DND-41 (cell line): Measurements from ENCODE around the gene SLC22A8.

Experiments
- ATAC-seq: fragments of 200-7000 bp; cut with Tn5 transposase; 3 replicates; pipeline ENCODE4 v1.9.1; 2021; ENCODE audit warnings: low read depth; ENCODE audit not compliant: insufficient read depth
- DNase-seq: peaks from one replicate; pipeline ENCODE4 v3.0.0-alpha.2; 2020
- H2AFZ ChIP-seq: 2 replicates; pipeline ENCODE4 v1.6.0; 2012; ENCODE audit warnings: low read depth, low read length
- H3K27ac ChIP-seq: 2 replicates; pipeline ENCODE4 v1.5.1; 2012; ENCODE audit warnings: low read length, inconsistent platforms
- H3K27me3 ChIP-seq: fragments of 200-600 bp; sonication (generic); 2 replicates; pipeline ENCODE4 v1.6.0; 2012; ENCODE audit warnings: low read length, mild to moderate bottlenecking, inconsistent platforms; ENCODE audit not compliant: insufficient read depth, poor library complexity
- H3K36me3 ChIP-seq: 2 replicates; pipeline ENCODE4 v1.5.1; 2012; ENCODE audit warnings: low read length, inconsistent platforms; ENCODE audit not compliant: insufficient read depth
- H3K4me1 ChIP-seq: 2 replicates; pipeline ENCODE4 v1.5.1; 2012; ENCODE audit warnings: mild to moderate bottlenecking, low read length; ENCODE audit not compliant: insufficient read depth
- H3K4me2 ChIP-seq: 2 replicates; pipeline ENCODE4 v1.6.0; 2012; ENCODE audit warnings: mild to moderate bottlenecking, moderate library complexity, low read length, inconsistent platforms; ENCODE audit not compliant: insufficient read depth
- H3K4me3 ChIP-seq, 2 experiments: fragments of 200-600 bp in 1 of 2; shearing (Covaris generic) in 1 of 2; 2 replicates each; pipeline ENCODE4 v1.5.1; 2012 to 2016; ENCODE audit warnings: inconsistent platforms in 2 of 2, low read length in 2 of 2, mild to moderate bottlenecking in 2 of 2, low read depth in 1 of 2, moderate library complexity in 1 of 2
- H3K79me2 ChIP-seq: 2 replicates; pipeline ENCODE4 v1.6.0; 2012; ENCODE audit warnings: low read length, inconsistent platforms; ENCODE audit not compliant: insufficient read depth
- H3K9ac ChIP-seq: 2 replicates; pipeline ENCODE4 v1.6.0; 2012; ENCODE audit warnings: low read depth, mild to moderate bottlenecking, inconsistent platforms, low read length, moderate library complexity
- H3K9me3 ChIP-seq: 2 replicates; pipeline ENCODE4 v1.5.1; 2012; ENCODE audit warnings: low read length, moderate library complexity, mild to moderate bottlenecking, inconsistent platforms; ENCODE audit not compliant: insufficient read depth, severe bottlenecking
- H4K20me1 ChIP-seq: 2 replicates; pipeline ENCODE4 v1.6.0; 2012; ENCODE audit warnings: low read length; ENCODE audit not compliant: insufficient read depth
- EZH2 ChIP-seq: IDR thresholded peaks from 3 replicates; pipeline ENCODE4 v1.6.1; 2012; ENCODE audit warnings: borderline replicate concordance, low read depth, mild to moderate bottlenecking, moderate library complexity, low read length, inconsistent platforms; ENCODE audit not compliant: severe bottlenecking
- TF ChIP-seq, protein P1 (sequence below): IDR thresholded peaks from 2 replicates; pipeline ENCODE4 v1.5.1; 2012; ENCODE audit warnings: borderline replicate concordance, low read length, moderate library complexity, mild to moderate bottlenecking; ENCODE audit not compliant: poor library complexity, severe bottlenecking; ENCODE audit errors: extremely low read depth

The SLC22A8 gene

DNA sequence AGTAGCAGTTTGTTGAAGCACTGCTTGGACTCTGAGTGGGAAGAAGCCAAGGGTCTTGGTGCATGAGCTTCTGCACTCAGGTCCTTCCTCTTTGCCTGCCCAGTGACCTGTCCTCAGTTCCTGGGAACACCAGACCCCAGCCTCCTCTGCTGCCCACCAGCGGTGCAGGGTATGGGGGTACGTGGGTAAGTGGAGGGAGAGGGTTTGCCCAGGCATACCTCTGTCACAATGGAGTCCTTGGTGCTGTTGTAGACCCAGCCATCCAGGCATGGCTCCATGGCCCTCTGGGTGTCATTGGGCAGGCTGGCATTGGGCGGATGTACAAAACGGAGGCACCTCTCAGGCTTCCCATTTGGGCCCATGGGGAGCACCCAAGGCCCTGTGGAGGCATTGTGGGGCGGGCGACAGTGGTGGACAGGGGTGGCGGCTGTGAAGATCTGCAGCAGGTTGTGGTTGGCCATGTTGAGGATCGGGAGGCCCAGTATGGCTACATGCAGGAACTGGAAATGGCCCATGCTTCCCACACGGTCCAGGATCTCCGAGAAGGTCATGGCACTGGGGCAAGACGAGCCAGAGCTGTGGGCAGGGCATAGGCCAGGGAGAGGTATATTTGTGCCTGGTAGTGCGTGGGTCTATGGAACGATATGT, 1.1 kb downstream of the SLC22A8 start:
- Histone ChIP-seq H3K4me2 (no peak overlapping the region), H3K9ac (no peak overlapping the region), H3K4me1 (no peaks in the 10 kb centered on the region), H4K20me1 (peaks cover 4% of the 10 kb centered on the region), H3K9me3 (no peaks in the 10 kb centered on the region), H3K4me3 (no peak overlapping the region), H3K79me2 (no peaks in the 10 kb centered on the region), H3K36me3 (no peaks in the 10 kb centered on the region), H3K27me3 (peaks cover 22% of the 10 kb centered on the region), H2AFZ (no peak overlapping the region), H3K27ac (no peak overlapping the region)
- no peak for ATAC-seq
- no peak for TF ChIP-seq EZH2
- TF ChIP-seq, protein P1, sequence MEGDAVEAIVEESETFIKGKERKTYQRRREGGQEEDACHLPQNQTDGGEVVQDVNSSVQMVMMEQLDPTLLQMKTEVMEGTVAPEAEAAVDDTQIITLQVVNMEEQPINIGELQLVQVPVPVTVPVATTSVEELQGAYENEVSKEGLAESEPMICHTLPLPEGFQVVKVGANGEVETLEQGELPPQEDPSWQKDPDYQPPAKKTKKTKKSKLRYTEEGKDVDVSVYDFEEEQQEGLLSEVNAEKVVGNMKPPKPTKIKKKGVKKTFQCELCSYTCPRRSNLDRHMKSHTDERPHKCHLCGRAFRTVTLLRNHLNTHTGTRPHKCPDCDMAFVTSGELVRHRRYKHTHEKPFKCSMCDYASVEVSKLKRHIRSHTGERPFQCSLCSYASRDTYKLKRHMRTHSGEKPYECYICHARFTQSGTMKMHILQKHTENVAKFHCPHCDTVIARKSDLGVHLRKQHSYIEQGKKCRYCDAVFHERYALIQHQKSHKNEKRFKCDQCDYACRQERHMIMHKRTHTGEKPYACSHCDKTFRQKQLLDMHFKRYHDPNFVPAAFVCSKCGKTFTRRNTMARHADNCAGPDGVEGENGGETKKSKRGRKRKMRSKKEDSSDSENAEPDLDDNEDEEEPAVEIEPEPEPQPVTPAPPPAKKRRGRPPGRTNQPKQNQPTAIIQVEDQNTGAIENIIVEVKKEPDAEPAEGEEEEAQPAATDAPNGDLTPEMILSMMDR = no peak
- DNase-seq = no peak

DNA sequence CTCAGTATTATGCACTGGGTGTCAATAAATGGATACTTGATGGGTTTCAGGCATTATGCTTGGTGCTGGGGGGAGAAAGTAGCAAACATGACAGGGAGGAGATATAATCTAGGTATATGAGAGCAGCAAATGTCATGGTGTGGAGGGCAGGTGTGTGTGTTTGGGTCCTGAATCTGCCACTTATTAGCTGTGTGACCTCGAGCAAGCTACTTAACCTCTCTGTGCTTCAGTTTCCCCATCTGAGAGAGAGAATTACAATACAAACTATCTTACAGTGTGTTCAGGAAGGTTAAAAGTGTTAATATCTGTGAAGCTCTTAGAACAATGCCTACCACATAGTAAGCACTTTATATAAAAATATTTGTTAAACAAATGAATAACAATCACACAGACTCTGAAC, 2.8 kb downstream of the SLC22A8 start:
- Histone ChIP-seq H4K20me1 (peaks cover 4% of the 10 kb centered on the region), H2AFZ (no peak overlapping the region), H3K27ac (no peak overlapping the region), H3K79me2 (no peaks in the 10 kb centered on the region), H3K4me3 (no peak overlapping the region), H3K36me3 (no peaks in the 10 kb centered on the region), H3K4me2 (no peak overlapping the region), H3K27me3 (peaks cover 18% of the 10 kb centered on the region), H3K4me1 (no peaks in the 10 kb centered on the region), H3K9ac (no peak overlapping the region), H3K9me3 (no peaks in the 10 kb centered on the region)
- TF ChIP-seq, protein P1 = no peak
- no peak for TF ChIP-seq EZH2
- DNase-seq (no peak), ATAC-seq (no peak)

DNA sequence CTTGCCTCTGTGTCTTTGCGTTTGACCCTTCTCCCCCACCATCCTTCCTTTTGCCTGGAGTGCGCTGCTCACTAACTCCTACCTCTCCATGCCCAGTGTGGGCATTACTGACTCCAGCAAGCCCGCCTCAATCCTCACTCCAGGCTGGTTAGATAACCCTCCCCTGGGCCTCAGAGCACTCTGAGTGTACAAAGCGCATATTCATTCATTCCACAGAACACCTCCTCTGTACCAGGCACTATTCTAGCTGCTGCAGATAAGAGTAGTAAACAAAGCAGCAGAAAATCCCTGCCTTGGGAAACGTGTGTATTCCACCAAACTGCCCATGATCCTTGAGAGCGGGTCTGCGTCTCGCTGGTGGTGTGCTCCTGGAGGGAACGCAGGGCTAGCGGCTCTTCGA, 3.2 kb downstream of the SLC22A8 start:
- H3K4me1 ChIP-seq = no peaks in the 10 kb centered on the region
- DNase-seq (no peak), ATAC-seq (no peak)
- H3K9ac ChIP-seq = no peak overlapping the region
- no peak overlapping the region for H3K4me3 ChIP-seq
- no peak for TF ChIP-seq EZH2
- TF ChIP-seq, protein P1 = no peak
- peaks cover 4% of the 10 kb centered on the region for H4K20me1 ChIP-seq
- no peaks in the 10 kb centered on the region for H3K9me3 ChIP-seq
- H3K27me3 ChIP-seq = peaks cover 14% of the 10 kb centered on the region
- no peaks in the 10 kb centered on the region for H3K79me2 ChIP-seq
- no peak overlapping the region for H3K27ac ChIP-seq
- no peaks in the 10 kb centered on the region for H3K36me3 ChIP-seq
- no peak overlapping the region for H3K4me2 ChIP-seq
- H2AFZ ChIP-seq = no peak overlapping the region

DNA sequence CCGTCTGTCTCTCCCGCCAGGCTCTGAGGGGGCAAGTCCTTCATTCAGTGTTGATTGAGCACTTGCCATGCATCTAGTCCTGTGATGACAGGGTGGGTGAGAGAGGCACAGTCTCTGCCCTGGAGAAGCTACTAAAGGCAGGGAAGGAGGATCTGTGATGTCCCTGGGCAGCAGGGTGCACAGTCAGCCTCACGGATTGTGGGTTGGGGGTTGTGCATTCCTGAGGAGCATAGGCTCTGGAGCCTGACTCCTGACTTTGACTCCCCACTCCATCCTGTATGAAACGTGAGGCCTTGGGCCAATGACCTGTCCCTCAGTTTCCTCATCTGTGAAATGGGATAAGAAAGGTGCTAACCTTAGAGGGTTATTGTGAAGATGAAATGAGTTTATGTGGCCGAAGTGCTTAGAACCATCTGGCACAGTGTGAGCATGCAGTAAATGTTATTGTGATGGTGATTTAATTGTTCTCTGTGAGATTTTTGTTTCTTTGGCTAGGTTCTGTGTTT, 4.7 kb downstream of the SLC22A8 start:
- Histone ChIP-seq H3K27ac (no peak overlapping the region), H3K79me2 (no peaks in the 10 kb centered on the region), H2AFZ (no peak overlapping the region), H3K4me3 (no peak overlapping the region), H3K4me1 (no peaks in the 10 kb centered on the region), H4K20me1 (peaks cover 4% of the 10 kb centered on the region), H3K9me3 (no peaks in the 10 kb centered on the region), H3K9ac (no peak overlapping the region), H3K36me3 (no peaks in the 10 kb centered on the region), H3K4me2 (no peak overlapping the region), H3K27me3 (peaks cover 14% of the 10 kb centered on the region)
- ATAC-seq (no peak), DNase-seq (no peak)
- TF ChIP-seq, protein P1 = no peak
- no peak for TF ChIP-seq EZH2
